Measurements from ENCODE around the gene PTPRCAP.

The PTPRCAP gene

GRCh38 chr11:67464411-67465188, 27.1 kb upstream of the PTPRCAP start:
- DNase-seq, result peak; percentile 76

- peak; percentile 87 for DNase-seq
Observed at GRCh38 chr11:67463680-67464410, 26.4 kb upstream of the PTPRCAP start.

- no peak for DNase-seq
Observed at GRCh38 chr11:67463186-67463585, 25.7 kb upstream of the PTPRCAP start.

- no peak for DNase-seq
Observed at GRCh38 chr11:67458266-67458665, 20.8 kb upstream of the PTPRCAP start.

- no peak for DNase-seq
Observed at GRCh38 chr11:67457453-67457852, 20.0 kb upstream of the PTPRCAP start.

GRCh38 chr11:67456068-67456705, 18.7 kb upstream of the PTPRCAP start:
- no peak for DNase-seq

GRCh38 chr11:67455054-67455453, 17.6 kb upstream of the PTPRCAP start, which contains the start of gene CABP4:
Gene CABP4 (plus strand): TSS chr11:67455354. CDS start chr11:67455424, 70 bp downstream.
- DNase-seq, result no peak

GRCh38 chr11:67453816-67454732, 16.6 kb upstream of the PTPRCAP start:
- DNase-seq, result no peak

- no peak for DNase-seq
Observed at GRCh38 chr11:67452141-67452952, 14.9 kb upstream of the PTPRCAP start, which contains the start of gene GPR152. Gene GPR152 (minus strand): TSS chr11:67452729. CDS start chr11:67452724, 5 bp downstream.

GRCh38 chr11:67451658-67451976, 14.1 kb upstream of the PTPRCAP start:
- no peak for DNase-seq

- no peak for DNase-seq
Observed at GRCh38 chr11:67450796-67451657, 13.5 kb upstream of the PTPRCAP start.

- DNase-seq, result no peak
Observed at GRCh38 chr11:67449116-67449844, 11.8 kb upstream of the PTPRCAP start.

- no peak for DNase-seq
Observed at GRCh38 chr11:67448220-67448609, 10.7 kb upstream of the PTPRCAP start.

GRCh38 chr11:67445515-67445914, 8.0 kb upstream of the PTPRCAP start:
- DNase-seq, result no peak

- no peak for DNase-seq
Observed at GRCh38 chr11:67442504-67443404, 5.3 kb upstream of the PTPRCAP start.

- DNase-seq, result no peak
Observed at GRCh38 chr11:67441731-67442351, 4.4 kb upstream of the PTPRCAP start.

- no peak for DNase-seq
Observed at GRCh38 chr11:67441098-67441563, 3.6 kb upstream of the PTPRCAP start.

All from MV-4-11 (cell line).